Astrocyte of the cerebellum (primary cell): ENCODE data around the gene MAPK11.

Experiments used
- DNase-seq: peaks from one replicate; pipeline ENCODE4 v3.0.0-alpha.2; 2011; ENCODE audit warnings: low read depth
- H3K4me3 ChIP-seq: 2 replicates; pipeline ENCODE4 v1.5.1; 2011; ENCODE audit warnings: mild to moderate bottlenecking, low read depth, low read length, moderate library complexity
- CTCF ChIP-seq: IDR thresholded peaks from 2 replicates; pipeline ENCODE4 v1.5.1; 2012; ENCODE audit warnings: low read length, low read depth, moderate library complexity, mild to moderate bottlenecking; ENCODE audit errors: missing control alignments
- in situ Hi-C: cut with HindIII; loops from 2 replicates; pipeline ENCODE4 v1.10.0; 2017; ENCODE audit warnings: low sequenced_read_pairs

Gene MAPK11

GRCh38 chr22:50296658-50297490 is 26.7 kb upstream of the MAPK11 start:
- in situ Hi-C loops: no loop called here
- no peak for DNase-seq
- no peak for TF ChIP-seq CTCF
- H3K4me3 ChIP-seq: no peak overlapping the region

GRCh38 chr22:50294319-50294656 is 24.1 kb upstream of the MAPK11 start:
- no peak for TF ChIP-seq CTCF

GRCh38 chr22:50293441-50294318 is 23.5 kb upstream of the MAPK11 start:
- in situ Hi-C loops: no loop called here
- no peak for TF ChIP-seq CTCF
- no peak for DNase-seq
- H3K4me3 ChIP-seq: peak overlapping the region; percentile 24

More at GRCh38 chr22:50294319-50294656, 24.1 kb upstream of the MAPK11 start:
- in situ Hi-C loops: no loop called here
- no peak for DNase-seq
- H3K4me3 ChIP-seq: no peak overlapping the region

GRCh38 chr22:50292643-50293440 is 22.7 kb upstream of the MAPK11 start:
- DNase-seq: no peak
- TF ChIP-seq CTCF: no peak
- peak overlapping the region; percentile 24 for H3K4me3 ChIP-seq
- in situ Hi-C loops: no loop called here

GRCh38 chr22:50289942-50290630 is 19.9 kb upstream of the MAPK11 start:
- no peak for DNase-seq
- H3K4me3 ChIP-seq: no peak overlapping the region
- in situ Hi-C loops: no loop called here
- no peak for TF ChIP-seq CTCF
